ENCODE measurements around the gene DMAC2.

DMAC2 gene

GRCh38 chr19:41416194-41416674 lies 23.5 kb downstream of the DMAC2 start:
- Histone ChIP-seq H2AFZ (ENCODE audit: insufficient read depth, low read length, poor library complexity) (no peak overlapping the region), H3K4me1 (ENCODE audit: control insufficient read depth in 1 of 2, insufficient read depth in 2 of 2, low read length in 2 of 2) (no peaks in the 10 kb centered on the region), H3K79me2 (ENCODE audit: control insufficient read depth, insufficient read depth, low read length, poor library complexity) (no peaks in the 10 kb centered on the region), H3K27me3 (ENCODE audit: insufficient read depth, low read length) (no peaks in the 10 kb centered on the region), H4K8ac (ENCODE audit: low read depth, low read length) (no peak overlapping the region), H2BK5ac (ENCODE audit: low read depth, low read length, poor library complexity) (no peak overlapping the region), H3K36me3 (ENCODE audit: control insufficient read depth in 1 of 2, insufficient read depth in 2 of 2, low read length in 2 of 2) (peaks cover 28 to 34% of the 10 kb centered on the region in 2 experiments), H3K23ac (ENCODE audit: low read length) (no peak overlapping the region), H4K12ac (ENCODE audit: low read depth, low read length) (no peak overlapping the region), H3K27ac (ENCODE audit: low read depth, low read length) (no peak overlapping the region), H2AK5ac (ENCODE audit: low read length) (no peak overlapping the region), H2BK12ac (ENCODE audit: low read length) (no peak overlapping the region), H3K4ac (ENCODE audit: low read depth, low read length) (no peak overlapping the region), H3K4me2 (ENCODE audit: low read length) (no peak overlapping the region), H3K14ac (ENCODE audit: low read length) (no peak overlapping the region), H2BK120ac (ENCODE audit: insufficient read depth, low read length, poor library complexity) (no peak overlapping the region), H3K4me3 (ENCODE audit: low read depth, low read length) (no peak overlapping the region), H3K18ac (ENCODE audit: low read length) (no peak overlapping the region), H3K9ac (ENCODE audit: low read length) (no peak overlapping the region), H4K91ac (ENCODE audit: low read depth, low read length) (no peak overlapping the region), H3K79me1 (ENCODE audit: low read length) (no peaks in the 10 kb centered on the region), H3K9me3 (ENCODE audit: insufficient read depth, low read depth, low read length) (peaks cover 3% of the 10 kb centered on the region)
- no peak for DNase-seq
- no CpG with 5 or more reads among the region's 12 CpGs for WGBS (ENCODE audit: extremely low coverage, insufficient coverage, insufficient read length)

DNA sequence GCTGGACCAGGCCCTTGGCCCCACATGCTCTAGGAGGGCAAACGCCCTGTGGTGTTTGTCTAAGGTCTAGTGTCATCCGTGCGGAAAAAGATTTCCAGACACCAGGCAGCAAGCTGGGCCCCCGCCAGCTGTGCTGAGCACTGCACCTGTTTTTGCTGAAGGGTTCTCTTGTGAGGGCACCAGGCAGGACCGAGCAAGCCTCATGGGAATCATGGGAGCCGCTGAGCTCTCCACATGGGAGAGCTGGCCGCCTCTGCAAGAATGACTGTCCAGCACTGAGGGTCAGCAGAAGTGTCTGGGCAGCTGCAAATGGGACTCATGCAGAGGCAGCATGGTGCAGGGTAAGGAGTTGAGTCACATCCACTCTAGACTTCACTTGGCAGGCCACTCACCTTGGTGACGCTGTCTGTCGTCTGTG lies 24.5 kb downstream of the DMAC2 start:
- Histone ChIP-seq H3K27ac (ENCODE audit: low read depth, low read length) (no peak overlapping the region), H2AFZ (ENCODE audit: insufficient read depth, low read length, poor library complexity) (no peak overlapping the region), H2BK120ac (ENCODE audit: insufficient read depth, low read length, poor library complexity) (no peak overlapping the region), H3K27me3 (ENCODE audit: insufficient read depth, low read length) (no peaks in the 10 kb centered on the region), H3K4me1 (ENCODE audit: control insufficient read depth in 1 of 2, insufficient read depth in 2 of 2, low read length in 2 of 2) (no peaks in the 10 kb centered on the region), H4K91ac (ENCODE audit: low read depth, low read length) (no peak overlapping the region), H3K18ac (ENCODE audit: low read length) (no peak overlapping the region), H3K79me1 (ENCODE audit: low read length) (no peaks in the 10 kb centered on the region), H3K4me3 (ENCODE audit: low read depth, low read length) (no peak overlapping the region), H3K9ac (ENCODE audit: low read length) (no peak overlapping the region), H3K9me3 (ENCODE audit: insufficient read depth, low read depth, low read length) (peaks cover 3% of the 10 kb centered on the region), H4K12ac (ENCODE audit: low read depth, low read length) (no peak overlapping the region), H2AK5ac (ENCODE audit: low read length) (no peak overlapping the region), H4K8ac (ENCODE audit: low read depth, low read length) (no peak overlapping the region), H3K23ac (ENCODE audit: low read length) (no peak overlapping the region), H3K36me3 (ENCODE audit: control insufficient read depth in 1 of 2, insufficient read depth in 2 of 2, low read length in 2 of 2) (peaks cover 28 to 30% of the 10 kb centered on the region in 2 experiments), H3K14ac (ENCODE audit: low read length) (no peak overlapping the region), H2BK5ac (ENCODE audit: low read depth, low read length, poor library complexity) (no peak overlapping the region), H3K4ac (ENCODE audit: low read depth, low read length) (no peak overlapping the region), H2BK12ac (ENCODE audit: low read length) (no peak overlapping the region), H3K79me2 (ENCODE audit: control insufficient read depth, insufficient read depth, low read length, poor library complexity) (no peaks in the 10 kb centered on the region), H3K4me2 (ENCODE audit: low read length) (no peak overlapping the region)
- WGBS (ENCODE audit: extremely low coverage, insufficient coverage, insufficient read length) = no CpG with 5 or more reads among the region's 9 CpGs
- no peak for DNase-seq

DNA sequence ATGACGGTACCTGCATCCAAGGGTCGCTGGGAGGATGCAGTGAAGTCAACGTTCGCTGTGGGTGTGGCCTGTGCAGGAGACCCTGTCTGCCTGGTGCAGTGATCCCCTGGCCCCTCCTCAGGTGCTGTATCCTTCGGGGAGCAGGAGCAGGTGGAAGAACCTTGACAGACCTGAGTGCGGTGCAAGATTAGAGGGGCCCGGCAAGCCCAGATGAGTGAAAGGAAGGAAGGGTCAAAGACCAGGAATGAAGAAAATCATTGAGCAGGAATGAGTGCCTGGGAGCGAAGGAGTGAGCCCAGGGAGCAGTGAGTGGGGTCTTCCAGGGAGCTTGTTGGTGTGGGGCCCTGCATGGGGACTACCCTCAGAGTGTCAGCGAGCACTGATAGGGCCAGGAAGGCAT lies 25.3 kb downstream of the DMAC2 start:
- Histone ChIP-seq H3K27me3 (ENCODE audit: insufficient read depth, low read length) (no peaks in the 10 kb centered on the region), H2BK5ac (ENCODE audit: low read depth, low read length, poor library complexity) (no peak overlapping the region), H4K12ac (ENCODE audit: low read depth, low read length) (no peak overlapping the region), H3K4me3 (ENCODE audit: low read depth, low read length) (no peak overlapping the region), H3K36me3 (ENCODE audit: control insufficient read depth in 1 of 2, insufficient read depth in 2 of 2, low read length in 2 of 2) (peaks cover 26 to 28% of the 10 kb centered on the region in 2 experiments), H3K4me1 (ENCODE audit: control insufficient read depth in 1 of 2, insufficient read depth in 2 of 2, low read length in 2 of 2) (peaks cover 0 to 3% of the 10 kb centered on the region in 2 experiments), H2BK12ac (ENCODE audit: low read length) (no peak overlapping the region), H2AFZ (ENCODE audit: insufficient read depth, low read length, poor library complexity) (no peak overlapping the region), H2BK120ac (ENCODE audit: insufficient read depth, low read length, poor library complexity) (no peak overlapping the region), H3K79me2 (ENCODE audit: control insufficient read depth, insufficient read depth, low read length, poor library complexity) (no peaks in the 10 kb centered on the region), H3K9me3 (ENCODE audit: insufficient read depth, low read depth, low read length) (peaks cover 3% of the 10 kb centered on the region), H2AK5ac (ENCODE audit: low read length) (no peak overlapping the region), H4K91ac (ENCODE audit: low read depth, low read length) (no peak overlapping the region), H3K79me1 (ENCODE audit: low read length) (no peaks in the 10 kb centered on the region), H3K4me2 (ENCODE audit: low read length) (no peak overlapping the region), H3K27ac (ENCODE audit: low read depth, low read length) (no peak overlapping the region), H3K14ac (ENCODE audit: low read length) (no peak overlapping the region), H3K4ac (ENCODE audit: low read depth, low read length) (no peak overlapping the region), H3K23ac (ENCODE audit: low read length) (no peak overlapping the region), H3K18ac (ENCODE audit: low read length) (no peak overlapping the region), H4K8ac (ENCODE audit: low read depth, low read length) (no peak overlapping the region), H3K9ac (ENCODE audit: low read length) (no peak overlapping the region)
- no peak for DNase-seq
- no CpG with 5 or more reads among the region's 9 CpGs for WGBS (ENCODE audit: extremely low coverage, insufficient coverage, insufficient read length)

DNA sequence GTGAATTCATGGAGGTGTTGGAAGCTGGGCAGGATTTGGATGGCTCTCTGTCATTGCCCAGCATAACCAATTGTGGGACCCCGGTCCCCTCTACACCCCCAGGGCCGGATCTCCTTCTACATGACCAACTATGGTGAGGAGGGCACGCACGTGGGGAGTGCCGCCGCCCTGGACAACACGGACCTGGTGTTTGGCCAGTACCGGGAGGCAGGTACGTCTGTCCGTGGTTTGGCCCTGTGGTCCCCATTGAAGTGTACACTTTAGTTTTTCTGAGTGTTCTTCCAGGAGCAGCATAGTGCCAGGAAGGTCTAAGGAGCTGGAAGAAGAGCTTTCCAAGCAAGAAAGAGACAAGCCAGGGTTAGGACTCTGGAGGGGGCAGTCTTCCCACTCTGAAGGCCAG lies 25.8 kb downstream of the DMAC2 start:
- no peaks in the 10 kb centered on the region for H3K27me3 ChIP-seq (ENCODE audit: insufficient read depth, low read length)
- DNase-seq = no peak
- H4K12ac ChIP-seq (ENCODE audit: low read depth, low read length) = no peak overlapping the region
- H3K9ac ChIP-seq (ENCODE audit: low read length) = no peak overlapping the region
- H2AFZ ChIP-seq (ENCODE audit: insufficient read depth, low read length, poor library complexity) = no peak overlapping the region
- H4K8ac ChIP-seq (ENCODE audit: low read depth, low read length) = no peak overlapping the region
- H3K4ac ChIP-seq (ENCODE audit: low read depth, low read length) = no peak overlapping the region
- no peaks in the 10 kb centered on the region for H3K79me1 ChIP-seq (ENCODE audit: low read length)
- no peak overlapping the region for H2BK12ac ChIP-seq (ENCODE audit: low read length)
- no peak overlapping the region for H3K23ac ChIP-seq (ENCODE audit: low read length)
- H3K14ac ChIP-seq (ENCODE audit: low read length) = no peak overlapping the region
- no peak overlapping the region for H2BK120ac ChIP-seq (ENCODE audit: insufficient read depth, low read length, poor library complexity)
- no peak overlapping the region for H3K27ac ChIP-seq (ENCODE audit: low read depth, low read length)
- no peak overlapping the region for H3K18ac ChIP-seq (ENCODE audit: low read length)
- WGBS (ENCODE audit: extremely low coverage, insufficient coverage, insufficient read length) = no CpG with 5 or more reads among the region's 10 CpGs
- H3K4me1 ChIP-seq (ENCODE audit: control insufficient read depth in 1 of 2, insufficient read depth in 2 of 2, low read length in 2 of 2) = peaks cover 3 to 6% of the 10 kb centered on the region in 2 experiments
- H2BK5ac ChIP-seq (ENCODE audit: low read depth, low read length, poor library complexity) = no peak overlapping the region
- H3K4me2 ChIP-seq (ENCODE audit: low read length) = no peak overlapping the region
- peaks cover 3% of the 10 kb centered on the region for H3K9me3 ChIP-seq (ENCODE audit: insufficient read depth, low read depth, low read length)
- H4K91ac ChIP-seq (ENCODE audit: low read depth, low read length) = no peak overlapping the region
- no peaks in the 10 kb centered on the region for H3K79me2 ChIP-seq (ENCODE audit: control insufficient read depth, insufficient read depth, low read length, poor library complexity)
- no peak overlapping the region for H3K4me3 ChIP-seq (ENCODE audit: low read depth, low read length)
- H3K36me3 ChIP-seq (ENCODE audit: control insufficient read depth in 1 of 2, insufficient read depth in 2 of 2, low read length in 2 of 2) = peaks cover 23% of the 10 kb centered on the region in 2 experiments
- H2AK5ac ChIP-seq (ENCODE audit: low read length) = no peak overlapping the region

Data from trophoblast cell (in vitro differentiated cells and primary cell).